ENCODE results near the gene LRRD1. TPM values are rescaled to one million over a fixed set of nuclear protein-coding genes. Genes with fewer than 3 reads are reported as not detected.
"Not testable (repeated sequence)": the region's sequence is repeated elsewhere in the genome, so short reads cannot be mapped to it uniquely, and the experiment has no call there.

LRRD1 gene
- total and polyA plus RNA-seq, 9 of the 15 experiments (the other 6 are each of a cell fraction or from before 2014, with no cell fraction given), result 0.07 to 0.15 TPM; not detected in 7

DNA sequence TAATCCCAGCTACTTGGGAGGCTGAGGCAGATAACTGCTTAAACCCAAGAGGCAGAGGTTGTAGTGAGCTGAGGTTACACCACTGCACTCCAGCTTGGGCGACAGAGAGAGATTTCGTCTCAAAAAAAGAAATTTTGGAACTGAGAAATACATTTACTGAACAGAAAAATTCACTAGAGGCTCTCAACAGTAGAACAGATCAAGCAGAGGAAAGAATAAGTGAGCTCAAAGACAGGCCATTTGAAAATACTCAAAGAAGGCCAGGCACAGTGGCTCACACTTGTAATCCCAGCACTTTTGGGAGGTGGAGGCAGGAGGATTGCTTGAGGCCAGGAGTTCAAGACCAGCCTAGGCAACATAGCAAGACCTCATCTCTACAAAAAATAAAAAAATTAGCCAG is 9.4 kb downstream of the LRRD1 start:
- H3K9me3 ChIP-seq (replicated peaks; ENCODE audit: control insufficient read depth, insufficient read depth, low read depth, low read length); intact Hi-C loops (cut with micrococcal nuclease); CTCF ChIA-PET (ENCODE audit: low intra/inter-chr PET ratio); H2AFZ ChIP-seq (ENCODE audit: low read depth, low read length); H3K27ac ChIP-seq (ENCODE audit: extremely low read depth, low read depth, low read length); H3K36me3 ChIP-seq (ENCODE audit: control insufficient read depth, insufficient read depth, low read length); in situ Hi-C loops (cut with MboI); BruUV-seq (replicated peaks); DNase-seq (ENCODE audit: extremely low read depth in 1 of 4, low spot score in 3 of 4); ATAC-seq; H3K27me3 ChIP-seq (ENCODE audit: control insufficient read depth in 2 of 2, insufficient read depth in 2 of 2, low read length in 2 of 2); H4K20me1 ChIP-seq (replicated peaks; ENCODE audit: control insufficient read depth, insufficient read depth, low read length); H3K9ac ChIP-seq (ENCODE audit: insufficient read depth in 1 of 2, low read depth in 2 of 2, low read length in 2 of 2); H3K79me2 ChIP-seq (ENCODE audit: control insufficient read depth, insufficient read depth, low read length); POLR2A ChIA-PET; FAIRE-seq; H3K4me2 ChIP-seq (ENCODE audit: insufficient read depth, low read length); H3K4me3 ChIP-seq; H3K9me1 ChIP-seq (ENCODE audit: control insufficient read depth, insufficient read depth, low read length); H3K4me1 ChIP-seq (replicated peaks in 1 of 2; ENCODE audit: control insufficient read depth in 2 of 2, insufficient read depth in 2 of 2, low read length in 2 of 2): not testable (repeated sequence)
- 0% methylated on average over 2 of the region's 2 CpGs for whole genome bisulfite sequencing (ENCODE audit: insufficient coverage, low coverage, missing lambda C conversion rate)
- TF ChIP-seq CBX3 (IDR thresholded peaks at IDR 0.05; ENCODE audit: borderline replicate concordance in 1 of 2, low read length in 2 of 2) (0 out of 3 replicates have a peak, but pooled peaks of 1 of the 2 experiments have one; percentile 36), TRIM28 (IDR thresholded peaks at IDR 0.05) (peak; percentile 77)

DNA sequence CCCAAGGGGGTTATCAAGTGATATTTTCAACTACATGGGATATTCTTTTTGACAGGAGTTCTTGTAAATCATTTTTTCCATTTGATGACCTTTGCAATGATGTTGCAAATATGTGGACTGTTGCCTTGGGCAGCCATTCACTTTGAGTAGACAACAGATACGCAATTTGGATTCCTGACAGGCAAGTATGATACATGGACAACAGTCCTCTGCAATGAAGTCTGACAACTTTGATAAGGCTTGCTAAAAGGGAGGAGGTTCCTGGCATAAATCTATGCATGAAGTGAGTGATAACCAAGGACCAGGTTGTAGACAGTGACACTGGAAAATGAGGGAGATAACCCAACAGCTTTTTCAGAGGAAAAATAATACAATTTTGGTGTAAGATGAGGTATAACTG is 17.7 kb downstream of the LRRD1 start:
- peaks cover 0 to 5% of the 10 kb centered on the region in 2 experiments; a peak in 2 of 5 replicates for H3K4me1 ChIP-seq (replicated peaks in 1 of 2; ENCODE audit: control insufficient read depth in 2 of 2, insufficient read depth in 2 of 2, low read length in 2 of 2)
- ATAC-seq (peak; percentile 94), DNase-seq (ENCODE audit: extremely low read depth in 1 of 4, low spot score in 3 of 4) (peak in 3 of 4 experiments; percentile 15 to 73 (median 59)), FAIRE-seq (peak; percentile 91)
- WGBS (ENCODE audit: insufficient coverage, low coverage, missing lambda C conversion rate), result 0% methylated on average over 1 of the region's 1 CpG
- no peaks in the 10 kb centered on the region for H3K9me3 ChIP-seq (replicated peaks; ENCODE audit: control insufficient read depth, insufficient read depth, low read depth, low read length)
- no peaks in the 10 kb centered on the region for H3K79me2 ChIP-seq (ENCODE audit: control insufficient read depth, insufficient read depth, low read length)
- BruUV-seq (replicated peaks), result no TSS peak
- no peak overlapping the region for H3K4me2 ChIP-seq (ENCODE audit: insufficient read depth, low read length)
- H2AFZ ChIP-seq (ENCODE audit: low read depth, low read length), result no peak overlapping the region
- no peak overlapping the region for H3K4me3 ChIP-seq
- H3K27me3 ChIP-seq (ENCODE audit: control insufficient read depth in 2 of 2, insufficient read depth in 2 of 2, low read length in 2 of 2), result peaks cover 0 to 2% of the 10 kb centered on the region in 2 experiments; a peak in 3 of 5 replicates
- ChIA-PET POLR2A (interaction anchor here (0.8 to 1.5 kb wide), 3 partner anchors 22 to 54 kb away, joined by 3 to 4 read pairs (median 4); partner anchors contain the start of gene CYP51A1), CTCF (ENCODE audit: low intra/inter-chr PET ratio) (no interaction called here)
- no peaks in the 10 kb centered on the region for H3K36me3 ChIP-seq (ENCODE audit: control insufficient read depth, insufficient read depth, low read length)
- H4K20me1 ChIP-seq (replicated peaks; ENCODE audit: control insufficient read depth, insufficient read depth, low read length), result no peaks in the 10 kb centered on the region
- intact Hi-C loops (cut with micrococcal nuclease) (no loop called here), in situ Hi-C loops (cut with MboI) (no loop called here)
- H3K9me1 ChIP-seq (ENCODE audit: control insufficient read depth, insufficient read depth, low read length), result no peaks in the 10 kb centered on the region
- H3K27ac ChIP-seq (ENCODE audit: extremely low read depth, low read depth, low read length), result no peak overlapping the region
- no peak overlapping the region for H3K9ac ChIP-seq (ENCODE audit: insufficient read depth in 1 of 2, low read depth in 2 of 2, low read length in 2 of 2)
- TF ChIP-seq FOXA3 (CRISPR knock-in tag; conservative IDR thresholded peaks at IDR 0.05 in 1 of 2, IDR thresholded peaks at IDR 0.05 in 1 of 2), result no peak
- TF ChIP-seq ELF4 (CRISPR knock-in tag; IDR thresholded peaks at IDR 0.05), result no peak
- TF ChIP-seq MED1 (CRISPR knock-in tag; IDR thresholded peaks at IDR 0.05; ENCODE audit: borderline replicate concordance), result no peak
- TF ChIP-seq SLC30A9 (CRISPR knock-in tag; IDR thresholded peaks at IDR 0.05), result no peak

Data from K562 (cell line).